ENCODE data around the gene S100A1.
A peak's percentile ranks its signal among the peaks of the same experiment; 100 is the strongest.
"Not testable (repeated sequence)": the region's sequence is repeated elsewhere in the genome, so short reads cannot be mapped to it uniquely, and the experiment has no call there.

The S100A1 gene

DNA sequence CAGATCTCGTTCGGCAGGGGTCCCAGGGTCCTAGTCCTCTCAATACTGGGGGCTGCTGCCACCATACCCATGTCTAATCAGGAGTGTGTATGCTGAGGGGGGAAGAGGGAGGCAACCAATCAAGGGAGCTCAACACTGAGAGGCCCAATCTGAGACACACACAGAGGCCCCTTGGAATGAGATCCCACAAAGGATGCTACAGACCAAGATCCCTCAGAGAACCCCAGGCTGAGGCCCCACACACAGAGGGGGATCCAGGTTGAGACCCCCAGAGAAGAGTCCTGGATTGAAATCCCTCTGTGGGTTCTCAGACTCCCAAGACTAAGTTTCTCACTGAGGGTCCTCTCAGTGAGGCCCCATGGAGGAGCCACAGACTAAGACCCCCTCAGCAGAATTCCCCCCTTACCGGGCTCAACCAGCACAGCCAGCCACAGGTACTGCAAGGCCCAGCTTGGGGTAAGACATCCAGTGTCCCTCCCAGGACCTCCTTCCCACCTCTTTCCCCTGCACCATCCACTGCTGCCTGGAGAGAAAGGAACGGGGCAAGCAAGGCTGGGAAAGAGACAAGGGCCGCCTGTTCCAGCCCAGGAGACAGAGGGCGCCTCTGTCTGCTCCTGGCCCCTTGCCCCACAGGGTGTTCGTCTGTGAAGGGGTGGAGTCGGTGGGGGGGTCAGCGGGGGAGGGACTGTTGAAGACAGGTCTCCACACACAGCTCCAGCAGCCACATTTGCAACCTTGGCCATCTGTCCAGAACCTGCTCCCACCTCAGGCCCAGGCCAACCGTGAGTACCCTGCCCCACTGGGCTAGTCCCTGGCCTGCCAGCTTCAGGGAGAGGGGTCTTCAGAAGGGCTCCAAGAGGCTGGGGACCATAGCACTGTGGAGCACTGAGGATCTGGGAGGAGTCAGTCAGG is at the start of gene S100A1:
S100A1 (plus strand) TSS at position 720 of the 912 bp plus-strand sequence. CDS start 2,088 bp downstream, outside the sequence.
- no peak for DNase-seq

DNA sequence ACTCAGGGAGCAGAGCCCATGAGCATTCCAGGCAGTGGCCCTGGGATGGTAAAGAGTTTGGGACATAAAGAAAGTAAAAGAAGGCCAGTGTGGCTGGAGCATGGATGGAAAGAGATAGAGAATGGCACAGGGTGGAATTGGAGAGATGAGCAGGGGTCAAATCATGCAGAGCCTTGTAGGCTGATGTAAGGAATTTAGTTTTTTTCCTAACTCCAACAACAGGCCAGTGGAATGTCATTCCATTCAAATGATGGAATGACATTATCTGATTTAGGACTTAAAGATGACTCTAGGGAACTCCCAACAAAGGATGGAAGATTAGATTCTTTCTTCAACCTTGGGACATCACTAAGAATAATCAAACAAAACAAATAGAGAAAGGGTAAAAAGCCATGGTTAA is 49.7 kb upstream of the S100A1 start:
- DNase-seq = no peak

DNA sequence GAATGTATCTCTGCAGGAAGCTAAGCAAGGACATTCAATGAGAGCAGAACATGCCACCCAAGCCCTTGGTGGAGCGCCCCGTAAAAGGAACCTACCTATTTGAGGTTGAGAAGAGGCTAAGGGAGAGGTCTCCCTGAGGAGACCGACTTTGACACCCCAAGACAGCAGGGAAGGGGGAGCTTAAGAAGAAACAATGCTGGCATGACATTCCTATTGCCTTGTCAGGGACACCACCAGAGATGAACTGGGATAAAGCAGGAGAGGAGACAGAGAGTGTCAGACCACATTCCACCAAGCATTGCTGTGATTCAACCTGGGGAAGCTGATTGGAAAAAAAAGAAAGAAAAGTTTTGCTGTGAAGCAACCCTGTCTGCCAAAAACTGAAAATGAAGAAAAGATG is 49.3 kb upstream of the S100A1 start:
- DNase-seq = no peak

DNA sequence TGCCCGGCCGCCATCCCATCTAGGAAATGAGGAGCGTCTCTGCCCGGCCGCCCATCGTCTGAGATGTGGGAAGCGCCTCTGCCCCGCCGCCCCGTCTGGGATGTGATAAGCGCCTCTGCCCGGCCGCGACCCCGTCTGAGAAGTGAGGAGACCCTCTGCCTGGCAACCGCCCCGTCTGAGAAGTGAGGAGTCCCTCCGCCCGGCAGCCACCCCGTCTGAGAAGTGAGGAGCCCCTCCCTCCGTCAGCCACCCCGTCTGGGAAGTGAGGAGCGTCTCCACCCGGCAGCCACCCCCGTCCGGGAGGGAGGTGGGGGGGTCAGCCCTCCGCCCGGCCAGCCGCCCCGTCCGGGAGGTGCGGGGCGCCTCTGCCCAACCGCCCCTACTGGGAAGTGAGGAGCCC is 45.4 kb upstream of the S100A1 start:
- DNase-seq = not testable (repeated sequence)

DNA sequence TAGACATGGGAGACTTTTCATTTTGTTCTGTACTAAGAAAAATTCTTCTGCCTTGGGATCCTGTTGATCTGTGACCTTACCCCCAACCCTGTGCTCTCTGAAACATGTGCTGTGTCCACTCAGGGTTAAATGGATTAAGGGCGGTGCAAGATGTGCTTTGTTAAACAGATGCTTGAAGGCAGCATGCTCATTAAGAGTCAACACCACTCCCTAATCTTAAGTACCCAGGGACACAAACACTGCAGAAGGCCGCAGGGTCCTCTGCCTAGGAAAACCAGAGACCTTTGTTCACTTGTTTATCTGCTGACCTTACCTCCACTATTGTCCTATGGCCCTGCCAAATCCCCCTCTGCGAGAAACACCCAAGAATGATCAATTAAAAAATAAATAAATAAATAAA is 44.7 kb upstream of the S100A1 start:
- not testable (repeated sequence) for DNase-seq

DNA sequence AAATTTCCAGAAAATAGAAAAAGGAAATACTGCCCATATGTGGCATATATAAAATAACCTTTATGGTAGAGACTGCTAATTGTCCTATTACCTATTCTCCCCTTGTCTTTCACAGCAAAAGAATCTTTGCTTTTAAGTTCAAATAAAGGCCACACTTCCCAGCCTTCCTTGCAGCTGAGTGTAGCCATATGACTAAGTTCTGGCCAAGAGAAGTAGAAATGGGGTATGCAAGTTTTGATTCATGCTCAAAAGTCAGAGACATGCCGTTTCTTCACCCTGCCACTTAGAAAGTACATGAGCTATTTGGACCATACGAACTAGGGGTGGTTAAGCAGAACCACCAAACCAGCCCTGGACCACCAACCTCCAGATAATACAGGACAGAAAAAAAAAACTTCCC is 44.3 kb upstream of the S100A1 start:
- DNase-seq = no peak

DNA sequence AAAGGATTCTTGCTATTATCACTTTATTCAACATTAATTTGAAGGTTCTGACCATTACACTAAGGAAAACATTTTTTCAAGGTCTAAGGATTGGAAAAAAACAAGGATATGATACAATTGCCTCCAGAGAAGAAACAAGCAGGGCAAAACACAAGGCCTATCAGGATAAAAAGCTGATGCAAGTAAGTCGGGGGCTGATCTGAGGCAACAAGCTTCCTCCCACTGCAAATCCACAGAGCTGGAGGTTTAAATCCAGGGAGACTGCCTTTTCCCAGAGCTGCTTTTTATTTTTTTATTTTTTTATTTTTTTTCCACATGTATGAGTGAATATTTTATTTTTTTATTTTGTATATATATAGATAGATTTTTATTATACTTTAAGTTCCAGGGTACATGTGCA is 43.2 kb upstream of the S100A1 start:
- DNase-seq = no peak

DNA sequence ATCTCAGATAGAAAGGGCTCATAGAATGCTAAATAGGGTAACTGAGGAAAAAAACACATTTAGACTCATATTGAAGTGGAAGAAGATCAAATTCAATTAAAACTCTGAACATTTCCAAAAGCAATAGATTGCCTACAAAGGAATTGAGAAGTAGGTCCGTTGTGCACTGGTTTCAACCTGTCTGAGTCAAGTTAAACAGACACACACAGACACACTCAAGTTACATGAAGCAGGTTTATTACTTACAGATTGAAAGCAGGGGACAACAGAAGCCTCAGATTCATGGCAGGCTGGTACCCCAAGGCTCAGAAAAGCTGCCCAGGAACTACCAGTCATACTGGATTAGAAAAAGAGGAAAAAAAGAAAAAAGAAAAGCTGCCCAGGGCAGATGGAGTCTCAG is 41.9 kb upstream of the S100A1 start:
- no peak for DNase-seq

DNA sequence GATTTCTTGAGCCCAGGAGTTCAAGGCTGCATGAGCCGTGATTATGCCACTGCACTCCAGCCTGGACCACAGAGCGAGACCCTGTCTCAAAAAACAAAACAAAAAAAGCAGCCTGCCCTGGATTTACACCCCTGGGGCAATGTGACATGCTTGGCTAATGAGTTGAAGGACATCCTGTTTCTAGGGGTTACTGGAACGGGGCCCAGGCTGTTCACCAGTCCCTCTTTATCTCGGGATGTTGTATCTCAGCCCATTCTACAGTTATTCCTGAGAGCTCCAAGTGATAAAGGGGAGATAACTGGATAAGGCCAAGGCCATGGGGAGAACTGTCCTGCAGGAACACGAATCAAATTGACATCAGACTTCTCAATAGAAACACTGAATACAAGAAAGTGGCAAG is 40.9 kb upstream of the S100A1 start:
- DNase-seq = no peak

DNA sequence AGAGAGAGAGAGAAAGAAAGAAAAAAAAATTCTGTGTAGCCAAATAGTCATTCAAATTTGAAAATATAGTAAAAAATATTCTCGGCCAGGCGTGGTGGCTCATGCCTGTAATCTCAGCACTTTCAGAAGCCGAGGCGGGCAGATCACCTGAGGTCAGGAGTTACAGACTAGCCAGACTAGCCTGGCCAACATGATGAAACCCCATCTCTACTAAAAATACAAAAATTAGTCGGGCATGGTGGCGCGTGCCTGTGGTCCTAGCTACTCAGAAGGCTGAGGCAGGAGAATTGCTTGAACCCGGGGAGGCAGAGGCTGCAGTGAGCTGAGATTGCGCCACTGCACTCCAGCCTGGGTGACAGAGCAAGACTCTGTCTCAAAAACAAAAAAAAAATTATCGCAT is 40.2 kb upstream of the S100A1 start:
- not testable (repeated sequence) for DNase-seq

DNA sequence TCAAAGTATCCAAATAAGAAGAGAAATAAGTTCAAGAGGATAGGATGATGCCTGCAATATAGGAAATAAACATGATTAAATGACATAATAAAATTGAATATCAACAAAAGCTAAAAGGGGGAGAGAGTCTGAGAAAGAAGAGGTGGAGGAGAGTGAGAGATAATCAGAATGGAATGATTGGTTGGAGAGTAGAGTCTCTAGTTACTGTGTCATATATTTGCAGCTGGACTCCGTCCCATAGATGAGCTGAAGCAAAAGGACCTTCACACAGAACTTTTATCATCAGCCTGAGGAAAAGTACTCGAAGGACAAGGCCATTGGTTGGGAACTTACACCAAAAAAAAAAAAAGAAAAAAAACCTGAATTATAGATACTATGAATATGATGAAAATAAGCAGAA is 39.8 kb upstream of the S100A1 start:
- DNase-seq = no peak

DNA sequence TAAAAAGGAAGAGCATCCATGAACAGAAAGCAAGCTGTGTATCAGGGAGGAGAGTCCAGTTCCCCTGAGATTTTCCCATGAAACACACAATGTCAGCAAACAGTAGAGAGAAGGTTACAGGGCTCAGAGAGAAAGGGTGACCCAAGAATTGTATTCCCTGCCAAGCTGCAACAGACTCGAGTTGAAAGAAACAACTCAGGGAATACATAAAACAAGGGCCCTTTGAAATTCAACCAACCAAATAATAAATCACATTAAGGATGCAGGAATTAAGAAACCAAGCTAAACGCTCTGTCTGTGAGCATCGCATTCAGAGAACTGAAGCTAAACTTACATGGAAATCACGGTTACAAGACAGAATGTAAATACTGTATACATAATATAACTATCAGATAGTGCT is 35.5 kb upstream of the S100A1 start:
- no peak for DNase-seq

DNA sequence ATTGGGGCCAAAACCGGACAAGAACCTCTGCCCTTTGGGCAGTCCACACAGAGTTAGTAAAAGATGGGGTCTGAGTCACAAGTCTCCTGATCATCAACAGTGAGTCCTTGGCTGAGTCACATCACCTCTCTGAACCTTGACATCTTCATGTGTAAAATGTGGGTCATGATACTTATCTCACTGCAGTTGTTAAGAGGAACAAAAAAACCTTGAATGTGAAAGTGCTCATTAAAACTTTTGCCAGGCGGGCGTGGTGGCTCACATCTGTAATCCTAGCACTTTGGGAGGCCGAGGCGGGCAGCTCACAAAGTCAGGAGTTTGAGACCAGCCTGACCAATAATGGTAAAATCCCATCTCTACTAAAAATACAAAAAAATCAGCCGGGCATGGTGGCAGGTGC is 31.0 kb upstream of the S100A1 start:
- DNase-seq = peak in 1 of 2 experiments; percentile 22

DNA sequence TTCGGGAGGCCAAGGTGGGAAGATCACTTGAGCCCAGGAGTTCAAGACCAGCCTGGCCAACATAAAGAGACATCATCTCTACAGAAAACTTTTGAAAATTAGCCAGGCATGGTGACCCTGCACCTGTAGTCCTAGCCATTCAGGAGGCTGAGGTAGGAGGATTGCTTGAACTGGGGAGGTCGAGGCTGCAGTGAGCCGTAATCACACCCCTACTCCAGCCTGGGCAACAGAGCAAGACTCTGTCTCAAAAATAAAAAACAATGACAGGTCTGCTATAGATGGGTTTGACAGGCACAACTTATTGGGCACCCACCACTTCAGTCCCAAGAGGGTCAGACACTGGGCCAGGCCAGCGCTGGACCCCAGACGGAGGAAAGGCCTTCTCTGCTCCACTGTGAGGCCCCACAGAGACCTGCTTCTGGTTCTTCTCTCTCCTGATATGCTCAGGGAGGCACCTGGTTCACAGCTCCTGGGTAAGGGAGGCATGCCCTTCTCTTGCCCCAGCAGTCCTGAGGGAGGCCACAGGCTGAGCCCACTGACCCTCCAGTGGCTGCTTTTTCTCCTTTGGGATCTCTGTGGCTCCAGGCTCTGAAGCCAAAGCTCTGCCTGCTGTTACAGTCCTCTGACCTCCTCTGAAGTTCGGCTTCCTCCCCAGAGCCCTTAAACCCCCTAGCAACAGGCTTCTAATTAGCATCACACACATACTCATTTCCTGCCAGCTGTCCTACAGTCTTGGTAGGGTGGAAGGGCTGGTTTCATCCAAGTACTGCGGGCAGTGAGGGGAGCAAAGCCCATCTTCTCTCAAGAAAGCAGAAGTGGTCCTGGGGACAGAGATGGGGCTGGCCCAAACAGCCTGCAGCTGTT is 29.7 kb upstream of the S100A1 start:
- no peak for DNase-seq

DNA sequence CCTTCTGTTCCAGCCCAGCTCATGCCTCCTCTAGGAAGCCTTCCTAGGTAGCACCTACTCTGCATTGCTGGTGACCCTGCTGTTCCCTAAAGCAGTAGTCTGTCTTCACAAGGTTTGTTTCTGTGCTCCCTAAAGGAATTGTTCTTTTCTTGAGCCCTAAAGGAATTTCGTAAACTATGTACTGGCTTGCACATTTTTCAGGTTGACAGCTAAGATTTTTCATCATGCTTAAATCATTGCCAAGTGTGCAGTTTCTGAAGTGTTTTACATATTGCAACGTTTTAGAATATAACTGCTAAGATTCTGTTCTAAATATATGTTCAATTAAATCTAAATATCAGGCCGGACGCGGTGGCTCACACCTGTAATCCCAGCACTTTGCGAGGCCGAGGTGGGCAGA is 28.4 kb upstream of the S100A1 start:
- no peak for DNase-seq

DNA sequence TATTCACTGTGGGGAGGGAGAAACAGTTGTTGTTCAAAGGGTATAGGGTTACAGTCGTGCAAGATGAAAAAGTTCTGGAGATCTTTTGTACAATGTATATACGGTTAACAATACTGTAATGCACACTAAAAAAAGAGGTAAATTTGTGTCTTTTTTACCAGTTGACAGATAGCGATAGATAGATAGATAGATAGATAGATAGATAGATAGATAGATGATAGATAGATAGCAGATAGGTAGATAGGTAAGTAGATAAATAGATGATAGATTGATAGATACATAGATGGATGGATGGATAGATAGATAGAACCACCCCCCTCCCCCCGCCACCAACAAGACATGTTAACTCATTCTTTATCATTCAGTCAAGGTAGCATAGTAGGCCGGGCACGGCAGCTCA is 25.5 kb upstream of the S100A1 start:
- no peak for DNase-seq

DNA sequence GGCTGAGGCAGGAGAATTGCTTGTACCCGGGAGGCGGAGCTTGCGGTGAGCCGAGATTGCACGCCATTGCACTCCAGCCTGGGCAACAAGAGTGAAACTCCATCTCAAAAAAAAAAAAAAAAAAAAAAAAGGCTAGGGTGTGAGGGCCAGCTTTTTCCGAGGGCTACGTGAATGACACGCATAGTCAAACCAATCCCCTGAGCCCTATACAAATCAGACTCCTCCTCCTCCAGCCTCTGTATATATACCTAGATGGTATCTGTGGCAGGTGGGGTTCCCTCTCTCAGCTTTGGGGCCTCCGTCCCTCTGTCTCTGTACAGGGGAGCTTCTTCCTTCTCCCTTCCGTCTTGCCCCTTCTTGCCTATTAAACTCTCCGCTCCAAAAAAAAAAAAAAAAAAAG is 22.0 kb upstream of the S100A1 start:
- DNase-seq = no peak

DNA sequence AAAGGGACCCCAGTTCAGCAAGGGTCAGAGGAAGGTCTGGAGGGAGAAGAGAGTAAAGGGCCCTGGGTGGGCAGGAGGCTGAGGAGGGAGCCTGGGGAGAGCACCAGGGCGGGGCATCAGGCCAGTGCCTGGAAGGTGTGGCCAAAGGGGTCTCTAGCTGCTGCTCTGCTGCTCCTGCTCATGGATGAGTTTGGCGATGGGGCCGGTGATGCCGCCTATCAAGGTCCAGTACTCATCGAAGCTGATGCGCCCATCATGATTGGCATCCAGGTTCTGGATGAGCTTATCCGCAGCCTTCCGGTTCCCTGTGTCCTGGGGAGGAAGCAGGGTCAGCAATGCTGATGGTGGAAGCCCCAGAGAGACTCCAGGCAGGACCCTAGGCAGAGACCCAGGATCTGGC is 20.9 kb upstream of the S100A1 start:
- DNase-seq = no peak

DNA sequence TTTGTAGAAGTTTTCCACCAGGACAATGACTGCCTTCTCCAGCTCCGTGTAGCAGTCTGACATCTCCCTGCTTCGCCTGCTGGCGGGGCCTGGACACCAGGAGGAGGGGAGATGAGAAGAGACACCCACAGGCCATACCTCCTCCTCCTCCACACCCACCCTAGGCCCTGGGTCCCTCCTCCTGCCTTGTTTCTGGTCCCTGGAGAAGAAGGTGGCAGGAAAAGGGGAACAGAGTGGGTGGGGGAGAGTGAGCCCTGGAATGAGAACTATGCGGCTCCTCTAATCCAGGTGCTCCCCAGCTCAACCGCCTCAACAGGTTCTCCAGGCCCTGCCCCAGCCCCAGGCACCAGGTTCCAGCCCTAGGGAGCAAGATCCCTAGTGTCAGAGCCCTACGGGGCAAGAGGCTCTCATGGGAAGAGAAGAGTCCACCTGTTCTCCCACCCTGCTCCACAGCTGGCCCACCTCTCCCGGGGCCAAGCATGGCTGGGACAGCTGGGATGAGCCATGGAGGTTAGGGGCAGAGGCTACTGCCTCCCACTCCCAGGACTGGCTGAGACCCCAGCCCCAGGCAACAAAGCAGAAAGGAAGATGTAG is 20.0 kb upstream of the S100A1 start:
- no peak for DNase-seq

DNA sequence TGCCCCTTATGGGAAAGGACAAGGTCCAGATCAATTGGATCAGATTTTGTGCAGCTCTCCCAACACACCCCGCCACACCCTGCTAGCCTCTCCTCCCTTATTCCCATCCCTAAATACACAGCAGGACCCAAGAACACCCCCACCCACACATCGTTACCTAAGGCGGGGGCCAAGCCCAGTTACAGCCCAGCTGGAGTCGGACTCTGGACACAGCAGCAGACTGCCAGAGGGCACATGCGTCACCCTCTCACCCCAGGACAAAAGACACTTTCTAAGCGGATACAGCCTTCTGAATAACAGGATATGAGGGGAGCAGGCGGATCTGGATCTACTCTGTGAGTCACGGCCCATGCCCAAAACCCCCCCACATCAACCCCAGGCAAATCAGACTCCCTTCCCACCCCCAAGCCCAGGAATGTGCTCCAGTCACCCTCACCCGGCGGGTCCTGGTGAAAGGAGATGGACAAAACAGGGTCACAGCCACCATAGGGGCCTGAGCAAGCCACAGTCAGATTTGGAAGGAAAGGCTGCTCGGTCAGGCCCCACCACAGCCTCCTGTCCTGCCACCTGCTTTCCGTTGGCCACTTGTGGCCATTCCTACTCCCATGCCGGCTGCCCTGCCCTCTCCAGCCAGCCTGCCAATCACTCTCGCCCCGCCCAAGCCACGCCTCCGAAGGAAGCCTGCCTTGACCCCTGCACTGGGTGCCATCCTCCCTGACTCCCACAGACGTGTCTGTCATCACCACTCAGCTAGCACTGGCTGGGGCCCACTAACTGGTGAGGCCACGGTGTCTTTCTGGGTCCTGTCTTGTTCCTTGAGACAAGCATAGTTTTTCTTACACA is 19.3 kb upstream of the S100A1 start:
- DNase-seq = no peak

DNA sequence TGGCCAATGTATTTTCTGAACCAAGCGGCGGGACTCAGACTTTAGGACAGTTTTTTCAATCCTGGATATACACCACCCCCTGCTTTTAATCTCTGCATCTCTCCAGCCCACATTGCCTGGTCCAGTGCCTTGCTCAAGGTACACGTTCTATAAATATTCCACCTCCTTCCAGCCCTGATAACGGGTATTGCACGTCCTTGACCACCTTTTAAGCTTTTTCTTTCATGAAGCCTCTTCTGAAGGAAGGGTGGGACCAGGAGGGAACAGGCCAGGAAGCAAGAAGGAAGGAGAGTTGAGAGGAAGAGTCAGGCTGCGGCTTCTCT is 18.7 kb upstream of the S100A1 start:
- DNase-seq = no peak

DNA sequence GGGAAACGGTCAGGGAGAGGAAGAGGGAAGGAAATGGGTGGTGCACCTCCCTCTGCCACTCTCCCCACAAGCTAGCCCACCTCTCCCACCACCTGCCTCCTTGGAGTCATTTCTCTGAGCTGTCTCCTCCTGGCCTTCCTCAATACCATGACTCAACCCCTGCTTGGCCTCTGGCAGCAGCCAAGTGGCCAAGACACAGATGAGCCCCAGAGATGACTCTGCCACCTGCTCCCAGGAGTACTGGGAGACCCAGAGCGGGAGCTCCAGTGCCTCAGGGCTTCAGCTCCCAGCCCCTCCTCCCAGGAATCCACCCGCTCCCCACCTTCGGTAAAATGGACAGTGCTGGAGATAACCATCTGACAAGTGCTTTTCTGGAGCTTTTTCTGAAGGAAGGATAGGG is 17.9 kb upstream of the S100A1 start:
- DNase-seq = no peak

DNA sequence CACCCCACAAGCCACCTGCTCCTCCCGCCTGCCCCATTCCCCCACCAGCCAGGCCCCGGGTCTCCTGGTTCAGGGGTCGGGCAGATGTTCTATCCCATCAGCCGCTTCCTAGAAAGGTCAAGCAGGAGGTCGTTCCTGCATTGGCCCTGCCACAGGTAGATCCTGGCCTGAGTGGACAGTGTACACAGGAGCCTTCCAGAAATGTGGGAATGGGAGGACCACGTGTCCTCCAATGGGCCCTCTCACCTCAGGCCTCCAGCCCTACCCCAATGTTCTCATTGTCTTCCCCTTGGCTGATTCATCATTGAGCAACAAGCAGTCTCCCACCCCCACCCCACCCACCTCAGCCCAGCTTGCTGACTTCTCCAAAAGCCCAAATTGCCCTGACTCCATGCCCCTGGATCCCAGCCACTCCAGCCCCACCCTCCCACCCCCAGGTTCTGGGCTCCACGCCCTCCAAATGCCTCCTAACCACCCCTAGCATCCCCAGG is 17.4 kb upstream of the S100A1 start:
- no peak for DNase-seq

Measured in activated CD4-positive, alpha-beta T cell treated with anti-CD3 and anti-CD28 coated beads, Interleukin-2, amount 50 U/mL, for 48 hours (primary cell).